ENCODE data around the gene PPP1R16B. TPM values are rescaled to one million over a fixed set of nuclear protein-coding genes. Genes with fewer than 3 reads are reported as not detected.

Gene PPP1R16B
- total RNA-seq, 1 donor from 2014 or later: 6.4 TPM

- Histone ChIP-seq H3K4me1 (no peaks in the 10 kb centered on the region), H3K36me3 (no peaks in the 10 kb centered on the region), H3K9me3 (no peaks in the 10 kb centered on the region), H3K27ac (no peak overlapping the region), H3K4me3 (no peak overlapping the region), H3K27me3 (no peaks in the 10 kb centered on the region)
- intact Hi-C loops (cut with DNase I): no loop called here
- TF ChIP-seq CTCF (IDR thresholded peaks at IDR 0.05) (no peak), POLR2AphosphoS5 (IDR thresholded peaks at IDR 0.05; ENCODE audit: insufficient read depth in 1 of 2, low read depth in 1 of 2) (no peak), POLR2A (IDR thresholded peaks at IDR 0.05) (no peak)
- DNase-seq (ENCODE audit: extremely low spot score in 2 of 2): no peak
Measured at GRCh38 chr20:38877483-38877882, 72.0 kb downstream of the PPP1R16B start.

- Histone ChIP-seq H3K4me1 (no peaks in the 10 kb centered on the region), H3K27ac (no peak overlapping the region), H3K9me3 (no peaks in the 10 kb centered on the region), H3K27me3 (no peaks in the 10 kb centered on the region), H3K36me3 (no peaks in the 10 kb centered on the region), H3K4me3 (no peak overlapping the region)
- DNase-seq (ENCODE audit: extremely low spot score in 2 of 2): no peak
- intact Hi-C loops (cut with DNase I): no loop called here
- TF ChIP-seq POLR2A (IDR thresholded peaks at IDR 0.05) (no peak), CTCF (IDR thresholded peaks at IDR 0.05) (no peak), POLR2AphosphoS5 (IDR thresholded peaks at IDR 0.05; ENCODE audit: insufficient read depth in 1 of 2, low read depth in 1 of 2) (no peak)
Measured at GRCh38 chr20:38878866-38879265, 73.4 kb downstream of the PPP1R16B start.

- H3K4me3 ChIP-seq: no peak overlapping the region
- H3K4me1 ChIP-seq: no peaks in the 10 kb centered on the region
- no peaks in the 10 kb centered on the region for H3K27me3 ChIP-seq
- intact Hi-C loops (cut with DNase I): no loop called here
- H3K36me3 ChIP-seq: no peaks in the 10 kb centered on the region
- no peak overlapping the region for H3K27ac ChIP-seq
- no peaks in the 10 kb centered on the region for H3K9me3 ChIP-seq
- DNase-seq (ENCODE audit: extremely low spot score in 2 of 2): no peak
- TF ChIP-seq POLR2A (IDR thresholded peaks at IDR 0.05): no peak
- no peak for TF ChIP-seq CTCF (IDR thresholded peaks at IDR 0.05)
- no peak for TF ChIP-seq POLR2AphosphoS5 (IDR thresholded peaks at IDR 0.05; ENCODE audit: insufficient read depth in 1 of 2, low read depth in 1 of 2)
Measured at GRCh38 chr20:38880952-38881735, 75.6 kb downstream of the PPP1R16B start.

- no peak for DNase-seq (ENCODE audit: extremely low spot score in 2 of 2)
- TF ChIP-seq POLR2AphosphoS5 (IDR thresholded peaks at IDR 0.05; ENCODE audit: insufficient read depth in 1 of 2, low read depth in 1 of 2): no peak
- no peak for TF ChIP-seq CTCF (IDR thresholded peaks at IDR 0.05)
- no peak for TF ChIP-seq POLR2A (IDR thresholded peaks at IDR 0.05)
- Histone ChIP-seq H3K4me1 (no peaks in the 10 kb centered on the region), H3K27ac (no peak overlapping the region), H3K27me3 (no peaks in the 10 kb centered on the region), H3K36me3 (no peaks in the 10 kb centered on the region), H3K4me3 (no peak overlapping the region), H3K9me3 (no peaks in the 10 kb centered on the region)
- intact Hi-C loops (cut with DNase I): no loop called here
Measured at GRCh38 chr20:38881806-38882440, 76.4 kb downstream of the PPP1R16B start.

GRCh38 chr20:38882600-38882999 lies 77.1 kb downstream of the PPP1R16B start:
- no peaks in the 10 kb centered on the region for H3K9me3 ChIP-seq
- no peaks in the 10 kb centered on the region for H3K36me3 ChIP-seq
- H3K4me1 ChIP-seq: no peaks in the 10 kb centered on the region
- H3K27me3 ChIP-seq: no peaks in the 10 kb centered on the region
- no peak overlapping the region for H3K27ac ChIP-seq
- H3K4me3 ChIP-seq: no peak overlapping the region
- intact Hi-C loops (cut with DNase I): no loop called here
- TF ChIP-seq POLR2A (IDR thresholded peaks at IDR 0.05): no peak
- TF ChIP-seq POLR2AphosphoS5 (IDR thresholded peaks at IDR 0.05; ENCODE audit: insufficient read depth in 1 of 2, low read depth in 1 of 2): no peak
- TF ChIP-seq CTCF (IDR thresholded peaks at IDR 0.05): no peak
- DNase-seq (ENCODE audit: extremely low spot score in 2 of 2): no peak

Data from vagina (tissue), 2 donors.